Endothelial cell of umbilical vein (primary cell): ENCODE results near the gene NAGPA.
"Not testable (repeated sequence)": the region's sequence is repeated elsewhere in the genome, so short reads cannot be mapped to it uniquely, and the experiment has no call there.

ENCODE experiments used
- POLR2A ChIP-seq: IDR thresholded peaks from 2 replicates; pipeline ENCODE4 v1.6.1; 2012; ENCODE audit warnings: low read depth, mild to moderate bottlenecking, control low read depth, low read length
- POLR2AphosphoS5 ChIP-seq: IDR thresholded peaks from 2 replicates; pipeline ENCODE4 v1.6.1; 2012; ENCODE audit warnings: low read depth, mild to moderate bottlenecking, control low read depth, low read length, moderate library complexity; ENCODE audit not compliant: insufficient read depth
- TF ChIP-seq, protein P1 (sequence below), 2 donors: IDR thresholded peaks; 1 replicate in 1 of 2; 2 replicates in 1 of 2; pipeline ENCODE4 v1.5.1; 2011; ENCODE audit warnings: low read length in 2 of 2, mild to moderate bottlenecking in 2 of 2, moderate library complexity in 2 of 2, control low read depth in 1 of 2, inconsistent platforms in 1 of 2, low read depth in 1 of 2; ENCODE audit not compliant: insufficient read depth in 1 of 2; ENCODE audit errors: extremely low read depth in 1 of 2

- TF ChIP-seq POLR2A, POLR2AphosphoS5: not testable (repeated sequence)
- TF ChIP-seq, protein P1, sequence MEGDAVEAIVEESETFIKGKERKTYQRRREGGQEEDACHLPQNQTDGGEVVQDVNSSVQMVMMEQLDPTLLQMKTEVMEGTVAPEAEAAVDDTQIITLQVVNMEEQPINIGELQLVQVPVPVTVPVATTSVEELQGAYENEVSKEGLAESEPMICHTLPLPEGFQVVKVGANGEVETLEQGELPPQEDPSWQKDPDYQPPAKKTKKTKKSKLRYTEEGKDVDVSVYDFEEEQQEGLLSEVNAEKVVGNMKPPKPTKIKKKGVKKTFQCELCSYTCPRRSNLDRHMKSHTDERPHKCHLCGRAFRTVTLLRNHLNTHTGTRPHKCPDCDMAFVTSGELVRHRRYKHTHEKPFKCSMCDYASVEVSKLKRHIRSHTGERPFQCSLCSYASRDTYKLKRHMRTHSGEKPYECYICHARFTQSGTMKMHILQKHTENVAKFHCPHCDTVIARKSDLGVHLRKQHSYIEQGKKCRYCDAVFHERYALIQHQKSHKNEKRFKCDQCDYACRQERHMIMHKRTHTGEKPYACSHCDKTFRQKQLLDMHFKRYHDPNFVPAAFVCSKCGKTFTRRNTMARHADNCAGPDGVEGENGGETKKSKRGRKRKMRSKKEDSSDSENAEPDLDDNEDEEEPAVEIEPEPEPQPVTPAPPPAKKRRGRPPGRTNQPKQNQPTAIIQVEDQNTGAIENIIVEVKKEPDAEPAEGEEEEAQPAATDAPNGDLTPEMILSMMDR (IDR thresholded peaks at IDR 0.05; ENCODE audit: extremely low read depth in 1 of 2, insufficient read depth in 1 of 2, low read depth in 1 of 2, low read length in 2 of 2), result not testable (repeated sequence)
These were observed 46.7 kb upstream of the NAGPA start for GRCh38 chr16:5080461-5080860.
